Smooth muscle cell (in vitro differentiated cells): Measurements from ENCODE around the gene GLP2R. TPM values are rescaled to one million over a fixed set of nuclear protein-coding genes. Genes with fewer than 3 reads are reported as not detected.

Experiments used
- DNase-seq: peaks from one replicate; lab custom pipeline; 2025; ENCODE audit not compliant: unreplicated experiment; lab: John Stamatoyannopoulos, UW
- H2AFZ ChIP-seq: fragments of 200-600 bp; sonication (generic); 2 replicates; pipeline ENCODE4 v1.6.0; 2016; ENCODE audit warnings: antibody characterized with exemption, low read depth, mild to moderate bottlenecking
- H3F3A ChIP-seq: fragments of 200-600 bp; sonication (generic); 2 replicates; pipeline ENCODE4 v1.6.0; 2017; ENCODE audit warnings: antibody characterized with exemption, low read depth
- H3K27ac ChIP-seq: fragments of 200-600 bp; sonication (generic); 2 replicates; pipeline ENCODE4 v1.5.1; 2016; ENCODE audit warnings: low read depth, mild to moderate bottlenecking
- H3K27me3 ChIP-seq: fragments of 200-600 bp; sonication (generic); 2 replicates; pipeline ENCODE4 v1.6.1; 2016; ENCODE audit warnings: low read depth, mild to moderate bottlenecking
- H3K36me3 ChIP-seq: fragments of 200-600 bp; sonication (generic); 2 replicates; pipeline ENCODE4 v1.5.1; 2016; ENCODE audit warnings: low read depth
- H3K4me1 ChIP-seq: fragments of 200-600 bp; sonication (generic); 2 replicates; pipeline ENCODE4 v1.5.1; 2016; ENCODE audit warnings: low read depth
- H3K4me2 ChIP-seq: fragments of 200-600 bp; sonication (generic); 2 replicates; pipeline ENCODE4 v1.6.0; 2016; ENCODE audit warnings: mild to moderate bottlenecking
- H3K4me3 ChIP-seq: fragments of 200-600 bp; sonication (generic); 2 replicates; pipeline ENCODE4 v1.5.1; 2016; ENCODE audit warnings: mild to moderate bottlenecking
- H3K79me2 ChIP-seq: fragments of 200-600 bp; sonication (generic); 2 replicates; pipeline ENCODE4 v1.6.0; 2016; ENCODE audit warnings: low read depth, mild to moderate bottlenecking
- H3K9ac ChIP-seq: fragments of 200-600 bp; sonication (generic); 2 replicates; pipeline ENCODE4 v1.6.0; 2016; ENCODE audit warnings: low read depth
- H3K9me3 ChIP-seq: fragments of 200-600 bp; sonication (generic); replicated peaks from 2 replicates; pipeline ENCODE4 v1.5.1; 2016; ENCODE audit warnings: low read depth
- H4K20me1 ChIP-seq: fragments of 200-600 bp; sonication (generic); 2 replicates; pipeline ENCODE4 v1.6.0; 2016; ENCODE audit warnings: low read depth
- CTCF ChIP-seq: fragments of 200-600 bp; sonication (generic); IDR thresholded peaks from 2 replicates; pipeline ENCODE4 v1.5.1; 2017; ENCODE audit warnings: borderline replicate concordance, mild to moderate bottlenecking, antibody characterized with exemption; ENCODE audit not compliant: insufficient read depth, poor library complexity, severe bottlenecking
- WGBS: methylation state at CpG from one replicate; pipeline ENCODE4 v1.1.7; 2016; ENCODE audit warnings: low lambda C conversion rate; 5-methylcytosine and 5-hydroxymethylcytosine counted together
- polyA plus RNA-seq: library from polyadenylated mRNA; unstranded; fragments of >200 nt; fragmentation: Nextera tagmentation; extraction: Ambion mirVana; gene quantifications from 2 replicates; pipeline ENCODE4 v1.2.1, GENCODE V29; 2016
- total RNA-seq: library from RNA; depleted of rRNA; stranded (reverse); fragments of >200 nt; gene quantifications from 2 replicates; pipeline ENCODE4 v1.2.3, GENCODE V29; 2014

GLP2R gene
- total and polyA plus RNA-seq, 2 experiments from 2014 or later: 0.03 to 0.45 TPM

- TF ChIP-seq CTCF: no peak
- H3K4me2 ChIP-seq: no peak overlapping the region
- no peak overlapping the region for H3K27ac ChIP-seq
- 96% methylated on average over 13 of the region's 13 CpGs for WGBS
- H3K27me3 ChIP-seq: no peaks in the 10 kb centered on the region
- H3K36me3 ChIP-seq: peaks cover 23% of the 10 kb centered on the region
- H3K4me3 ChIP-seq: no peak overlapping the region
- H3K9ac ChIP-seq: no peak overlapping the region
- DNase-seq: no peak
- no peak overlapping the region for H2AFZ ChIP-seq
- H3K4me1 ChIP-seq: no peaks in the 10 kb centered on the region
- peaks cover 62% of the 10 kb centered on the region for H4K20me1 ChIP-seq
- no peaks in the 10 kb centered on the region for H3K9me3 ChIP-seq
- H3K79me2 ChIP-seq: peaks cover 3% of the 10 kb centered on the region
- peaks cover 15% of the 10 kb centered on the region for H3F3A ChIP-seq
Measured at GRCh38 chr17:9941305-9941704, 115.6 kb downstream of the GLP2R start.

Other genes with a start within 250 kb of the GLP2R start
- gene CFAP52, start 249.3 kb upstream of the GLP2R start, total RNA-seq: not detected in 2 replicates
- not detected in 2 replicates for gene CFAP52, start 249.3 kb upstream of the GLP2R start, polyA plus RNA-seq
- gene USP43, start 180.4 kb upstream of the GLP2R start, total RNA-seq: 2.6 and 2.7 TPM in 2 replicates
- 2.0 and 3.9 TPM in 2 replicates for gene USP43, start 180.4 kb upstream of the GLP2R start, polyA plus RNA-seq
- gene DHRS7C, start 34.3 kb upstream of the GLP2R start, total RNA-seq: not detected in 2 replicates
- gene DHRS7C, start 34.3 kb upstream of the GLP2R start, polyA plus RNA-seq: not detected in 2 replicates
- not detected in 2 replicates for gene GSG1L2, start 3.8 kb upstream of the GLP2R start, total RNA-seq
- not detected in 2 replicates for gene GSG1L2, start 3.8 kb upstream of the GLP2R start, polyA plus RNA-seq
- 2.2 and 4.0 TPM in 2 replicates for gene RCVRN, start 79.3 kb downstream of the GLP2R start, total RNA-seq
- 3.2 and 3.7 TPM in 2 replicates for gene RCVRN, start 79.3 kb downstream of the GLP2R start, polyA plus RNA-seq